Measurements from ENCODE around the gene SNCB. TPM values are rescaled to one million over a fixed set of nuclear protein-coding genes. Genes with fewer than 3 reads are reported as not detected.
A peak's percentile ranks its signal among the peaks of the same experiment; 100 is the strongest.

The SNCB gene
- total and polyA plus RNA-seq, 2 of the 8 experiments (the other 6 are each of a cell fraction or from before 2014, with no cell fraction given) = 4.2 to 5.9 TPM

DNA sequence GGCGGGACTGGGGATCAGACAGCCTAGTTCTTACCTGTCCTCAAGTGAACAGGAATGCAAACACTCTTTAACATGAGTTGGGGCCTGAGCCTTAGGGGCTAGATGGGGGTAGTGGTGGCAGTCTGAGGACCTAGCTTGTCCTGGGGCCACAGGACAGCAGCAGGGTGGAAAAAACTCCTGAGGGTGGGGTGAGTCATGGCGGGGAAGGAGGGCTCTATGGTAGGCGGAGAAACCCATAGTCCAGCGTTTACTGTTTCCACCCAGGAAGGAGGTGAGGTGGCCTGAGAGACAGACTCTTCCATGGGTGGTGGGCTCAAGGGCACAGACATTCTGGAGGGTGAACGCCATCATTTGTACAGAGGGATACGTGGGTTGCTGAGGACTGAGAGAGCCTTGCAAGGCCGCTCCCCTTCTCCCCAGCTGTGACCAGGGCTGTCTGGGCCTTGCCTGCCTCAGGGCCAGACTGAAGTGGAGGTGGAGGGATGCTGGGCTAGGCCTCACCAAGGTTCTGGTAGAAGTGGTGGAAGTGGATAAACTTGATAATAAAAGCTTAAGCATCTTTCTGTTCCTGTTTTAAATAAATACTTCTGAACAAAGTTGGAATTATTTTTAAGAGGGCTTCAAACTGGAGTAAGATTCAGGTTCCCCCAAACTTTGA lies 15.8 kb upstream of the SNCB start:
- no peak overlapping the region; the same call in 1 of the 2 replicates for H2AK5ac ChIP-seq (ENCODE audit: low read depth, low read length)
- H4K91ac ChIP-seq (replicated peaks; ENCODE audit: insufficient read length, low read length) = no peak overlapping the region
- H3K4me1 ChIP-seq (replicated peaks in 1 of 4; ENCODE audit: control insufficient read depth in 3 of 4, insufficient read depth in 4 of 4, low read length in 3 of 4) = peaks cover 0 to 43% (median 26%) of the 10 kb centered on the region in 4 experiments; a peak in 6 of 7 replicates
- H2AFZ ChIP-seq (ENCODE audit: low read length) = no peak overlapping the region
- no peak overlapping the region for H2BK5ac ChIP-seq (ENCODE audit: low read depth, low read length)
- WGBS, 2 experiments (ENCODE audit: extremely low coverage in 1 of 2, insufficient coverage in 1 of 2, insufficient read length in 1 of 2, insufficient replicate concordance in 2 of 2, low coverage in 1 of 2, low lambda C conversion rate in 2 of 2, missing lambda C conversion rate in 1 of 2) = 99% methylated on average over 7 of the region's 7 CpGs; no CpG with 5 or more reads in 1 of the 2 experiments
- no peaks in the 10 kb centered on the region; a peak in 1 of 7 replicates for H3K27me3 ChIP-seq (replicated peaks in 1 of 4; ENCODE audit: control insufficient read depth in 3 of 4, extremely low read depth in 1 of 4, insufficient read depth in 3 of 4, low read length in 3 of 4)
- no peak overlapping the region for H3K4me3 ChIP-seq (ENCODE audit: extremely low read depth in 1 of 4, insufficient read depth in 2 of 4, low read depth in 3 of 4, low read length in 4 of 4)
- H3K4ac ChIP-seq (replicated peaks; ENCODE audit: insufficient read length, low read depth, low read length) = peak overlapping the region; percentile 6
- H3K14ac ChIP-seq (ENCODE audit: insufficient read length) = no peak overlapping the region
- no peak overlapping the region for H3K56ac ChIP-seq (replicated peaks; ENCODE audit: insufficient read length, low read depth, low read length)
- H3K4me2 ChIP-seq (ENCODE audit: insufficient read depth in 1 of 2, low read depth in 2 of 2, low read length in 2 of 2) = 0 out of 4 replicates have a peak overlapping the region, but pooled peaks of 1 of the 2 experiments have one; percentile 69
- peaks cover 3 to 7% of the 10 kb centered on the region in 2 experiments for H4K20me1 ChIP-seq (replicated peaks in 1 of 2; ENCODE audit: control insufficient read depth in 1 of 2, insufficient read depth in 2 of 2, low read length in 2 of 2)
- H3K23me2 ChIP-seq (ENCODE audit: low read depth, low read length) = peaks cover 7% of the 10 kb centered on the region; the same call in 1 of the 2 replicates
- H4K5ac ChIP-seq (ENCODE audit: insufficient read length, low read depth, low read length) = no peak overlapping the region
- H2BK20ac ChIP-seq (ENCODE audit: low read length) = no peak overlapping the region
- no peak overlapping the region for H3K23ac ChIP-seq (ENCODE audit: insufficient read length)
- no peak overlapping the region for H3K9ac ChIP-seq (replicated peaks in 1 of 4; ENCODE audit: extremely low read depth in 1 of 4, low read depth in 3 of 4, low read length in 3 of 4)
- CTCF ChIA-PET (ENCODE audit: partially characterized antibody) = interaction anchor here (0.6 to 2.3 kb wide), 5 partner anchors 11 to 374 kb away, joined by 3 to 12 read pairs (median 6); no protein-coding TSS in a partner anchor
- no peak overlapping the region for H2BK120ac ChIP-seq (replicated peaks; ENCODE audit: low read depth, low read length)
- peaks cover 0 to 18% of the 10 kb centered on the region in 2 experiments; a peak in 1 of 4 replicates for H3K79me2 ChIP-seq (ENCODE audit: control insufficient read depth in 1 of 2, insufficient read depth in 2 of 2, low read length in 2 of 2)
- H4K8ac ChIP-seq (ENCODE audit: extremely low read depth, insufficient read depth, low read length) = peak overlapping the region; percentile 62; the same call in 1 of the 2 replicates
- H3K27ac ChIP-seq (ENCODE audit: low read depth, low read length) = no peak overlapping the region
- POLR2A ChIA-PET (ENCODE audit: partially characterized antibody) = interaction anchor here (0.6 to 2.5 kb wide), 5 partner anchors 16 to 298 kb away, joined by 3 to 15 read pairs (median 3); partner anchors contain the start of genes RNF44 and SNCB
- H2BK12ac ChIP-seq (ENCODE audit: low read depth, low read length) = peak overlapping the region; percentile 84; the same call in 1 of the 2 replicates
- peak overlapping the region; percentile 61; the same call in 1 of the 2 replicates for H2BK15ac ChIP-seq (ENCODE audit: low read length)
- H3K18ac ChIP-seq (ENCODE audit: extremely low read depth, low read length) = no peak overlapping the region
- H3K36me3 ChIP-seq (ENCODE audit: control insufficient read depth in 2 of 4, insufficient read depth in 4 of 4, low read length in 3 of 4) = no peaks in the 10 kb centered on the region
- H3K79me1 ChIP-seq (ENCODE audit: low read depth, low read length) = peaks cover 16% of the 10 kb centered on the region
- H3K9me3 ChIP-seq (ENCODE audit: insufficient read depth in 2 of 2, low read depth in 1 of 2, low read length in 1 of 2) = no peaks in the 10 kb centered on the region
- DNase-seq (ENCODE audit: low read depth in 1 of 2, low spot score in 2 of 2) = no peak
- no peak for FAIRE-seq
- TF ChIP-seq CBX5 (IDR thresholded peaks at IDR 0.05; ENCODE audit: low read depth, low read length) (no peak), JUND (IDR thresholded peaks at IDR 0.05; ENCODE audit: low read length) (no peak), PHF8 (conservative IDR thresholded peaks at IDR 0.05; ENCODE audit: low read depth, low read length) (no peak), ASH2L (IDR thresholded peaks at IDR 0.05; ENCODE audit: low read length) (no peak), BCL11A (IDR thresholded peaks at IDR 0.05; ENCODE audit: low read depth in 2 of 2, low read length in 2 of 2) (no peak), EGR1 (IDR thresholded peaks at IDR 0.05; ENCODE audit: borderline replicate concordance, low read depth, low read length) (no peak), HDAC2 (IDR thresholded peaks at IDR 0.05; ENCODE audit: borderline replicate concordance in 1 of 2, low read depth in 2 of 2, low read length in 2 of 2) (no peak), YY1 (IDR thresholded peaks at IDR 0.05; ENCODE audit: low read depth, low read length) (no peak), KDM1A (IDR thresholded peaks at IDR 0.05; ENCODE audit: borderline replicate concordance, low read length) (no peak), TAF1 (IDR thresholded peaks at IDR 0.05; ENCODE audit: low read depth, low read length) (no peak), RNF2 (IDR thresholded peaks at IDR 0.05; ENCODE audit: borderline replicate concordance, low read depth, low read length, missing control alignments, poor library complexity, severe bottlenecking) (no peak), RXRA (IDR thresholded peaks at IDR 0.05; ENCODE audit: insufficient read depth, low read depth, low read length) (no peak)
